KMS-11 (cell line): Measurements from ENCODE around the gene ABHD8.

ENCODE experiments used
- H2AFZ ChIP-seq: fragments of 200-600 bp; sonication (generic); 2 replicates; pipeline ENCODE4 v1.6.1; 2016; ENCODE audit warnings: antibody characterized with exemption, mixed run types, low read depth
- H3K27ac ChIP-seq: fragments of 200-600 bp; sonication (generic); 2 replicates; pipeline ENCODE4 v1.6.1; 2016; ENCODE audit warnings: mild to moderate bottlenecking, mixed run types
- H3K27me3 ChIP-seq: fragments of 200-600 bp; sonication (generic); 2 replicates; pipeline ENCODE4 v1.6.1; 2017; ENCODE audit warnings: mild to moderate bottlenecking, low read depth, mixed run types, moderate library complexity; ENCODE audit not compliant: insufficient read depth
- H3K36me3 ChIP-seq: fragments of 200-600 bp; sonication (generic); 2 replicates; pipeline ENCODE4 v1.6.1; 2017; ENCODE audit warnings: mild to moderate bottlenecking, mixed run types; ENCODE audit not compliant: insufficient read depth
- H3K4me1 ChIP-seq: fragments of 200-600 bp; sonication (generic); 2 replicates; pipeline ENCODE4 v1.6.1; 2016; ENCODE audit warnings: mild to moderate bottlenecking, low read depth, mixed run types; ENCODE audit not compliant: poor library complexity, severe bottlenecking
- H3K4me2 ChIP-seq: fragments of 200-600 bp; sonication (generic); 2 replicates; pipeline ENCODE4 v1.7.0; 2016; ENCODE audit warnings: mild to moderate bottlenecking, mixed run types
- H3K4me3 ChIP-seq: fragments of 200-600 bp; sonication (generic); IDR thresholded peaks from 2 replicates; pipeline ENCODE4 v1.6.1; 2017; ENCODE audit warnings: low read depth, low read length, mixed read lengths; ENCODE audit not compliant: insufficient read depth
- H3K79me2 ChIP-seq: fragments of 200-600 bp; sonication (generic); 2 replicates; pipeline ENCODE4 v1.6.1; 2016; ENCODE audit warnings: low read depth, mixed run types; ENCODE audit not compliant: insufficient read depth
- H3K9ac ChIP-seq: fragments of 200-600 bp; sonication (generic); 2 replicates; pipeline ENCODE4 v1.6.1; 2016; ENCODE audit warnings: mild to moderate bottlenecking, mixed run types
- H4K20me1 ChIP-seq: fragments of 200-600 bp; sonication (generic); 2 replicates; pipeline ENCODE4 v1.6.1; 2016; ENCODE audit warnings: mild to moderate bottlenecking, mixed run types; ENCODE audit not compliant: insufficient read depth
- CTCF ChIP-seq: fragments of 200-600 bp; sonication (generic); conservative IDR thresholded peaks from 2 replicates; pipeline ENCODE4 v1.6.1; 2017; ENCODE audit warnings: low read depth, mild to moderate bottlenecking, antibody characterized with exemption, low read length, moderate library complexity, mixed read lengths

ABHD8 gene

DNA sequence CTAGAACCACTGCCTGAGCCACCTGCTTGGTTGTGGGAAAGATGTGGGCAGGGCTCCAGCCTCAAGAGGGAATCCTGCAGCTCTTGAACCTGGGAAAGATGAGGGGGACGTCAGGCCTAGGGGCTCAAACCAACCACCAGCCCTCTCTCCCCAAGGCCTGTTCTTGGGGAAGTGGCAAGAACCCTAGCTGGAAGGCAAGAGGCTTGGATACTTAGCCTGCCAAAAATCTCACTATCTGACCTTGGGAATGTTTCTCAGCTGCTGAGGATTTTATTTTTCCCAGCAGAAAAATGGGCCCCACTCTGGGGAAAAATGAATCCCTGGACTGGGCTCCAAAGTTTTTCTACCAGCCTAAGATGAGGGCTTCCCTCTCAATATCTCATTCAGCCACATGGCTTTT lies 43.3 kb downstream of the ABHD8 start:
- Histone ChIP-seq H3K27ac (no peak overlapping the region), H3K36me3 (no peaks in the 10 kb centered on the region), H3K79me2 (no peaks in the 10 kb centered on the region), H3K4me3 (no peak overlapping the region), H2AFZ (no peak overlapping the region), H3K9ac (no peak overlapping the region), H3K27me3 (no peaks in the 10 kb centered on the region; the same call in 1 of the 2 replicates), H3K4me2 (no peak overlapping the region), H3K4me1 (no peaks in the 10 kb centered on the region), H4K20me1 (no peaks in the 10 kb centered on the region)
- no peak for TF ChIP-seq CTCF

GRCh38 chr19:17259118-17259780 lies 44.0 kb downstream of the ABHD8 start:
- no peaks in the 10 kb centered on the region; the same call in 1 of the 2 replicates for H3K27me3 ChIP-seq
- H3K9ac ChIP-seq, result no peak overlapping the region
- no peak overlapping the region for H3K4me3 ChIP-seq
- H3K36me3 ChIP-seq, result no peaks in the 10 kb centered on the region
- no peak overlapping the region for H3K27ac ChIP-seq
- no peaks in the 10 kb centered on the region for H3K79me2 ChIP-seq
- no peak overlapping the region for H2AFZ ChIP-seq
- no peak for TF ChIP-seq CTCF
- no peaks in the 10 kb centered on the region for H4K20me1 ChIP-seq
- no peak overlapping the region for H3K4me2 ChIP-seq
- H3K4me1 ChIP-seq, result no peaks in the 10 kb centered on the region

DNA sequence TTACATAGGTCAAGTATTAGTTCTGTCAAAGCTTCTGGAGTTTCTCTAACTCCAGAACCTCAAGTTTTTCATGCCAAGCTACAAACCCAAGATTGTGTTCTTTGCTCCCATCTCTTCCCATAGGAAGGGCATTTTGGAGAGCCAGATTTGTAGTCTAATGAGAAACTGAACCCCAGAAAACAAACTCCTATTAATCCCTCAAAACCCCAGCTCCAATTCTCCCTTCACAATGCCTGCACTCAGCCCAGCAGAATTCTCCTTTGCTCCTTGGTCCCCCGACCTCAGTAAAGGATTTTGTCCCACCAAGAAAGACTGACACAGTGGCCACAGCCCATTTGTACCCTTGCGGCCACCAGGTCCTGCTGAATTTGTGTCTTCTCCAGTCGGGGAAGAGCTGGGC lies 47.1 kb downstream of the ABHD8 start:
- no peak overlapping the region for H3K27ac ChIP-seq
- no peak overlapping the region for H3K9ac ChIP-seq
- no peaks in the 10 kb centered on the region for H3K79me2 ChIP-seq
- no peaks in the 10 kb centered on the region for H3K4me1 ChIP-seq
- H2AFZ ChIP-seq, result no peak overlapping the region
- no peak for TF ChIP-seq CTCF
- H3K27me3 ChIP-seq, result no peaks in the 10 kb centered on the region; the same call in 1 of the 2 replicates
- H3K4me3 ChIP-seq, result no peak overlapping the region
- no peaks in the 10 kb centered on the region for H3K36me3 ChIP-seq
- no peaks in the 10 kb centered on the region for H4K20me1 ChIP-seq
- H3K4me2 ChIP-seq, result no peak overlapping the region

DNA sequence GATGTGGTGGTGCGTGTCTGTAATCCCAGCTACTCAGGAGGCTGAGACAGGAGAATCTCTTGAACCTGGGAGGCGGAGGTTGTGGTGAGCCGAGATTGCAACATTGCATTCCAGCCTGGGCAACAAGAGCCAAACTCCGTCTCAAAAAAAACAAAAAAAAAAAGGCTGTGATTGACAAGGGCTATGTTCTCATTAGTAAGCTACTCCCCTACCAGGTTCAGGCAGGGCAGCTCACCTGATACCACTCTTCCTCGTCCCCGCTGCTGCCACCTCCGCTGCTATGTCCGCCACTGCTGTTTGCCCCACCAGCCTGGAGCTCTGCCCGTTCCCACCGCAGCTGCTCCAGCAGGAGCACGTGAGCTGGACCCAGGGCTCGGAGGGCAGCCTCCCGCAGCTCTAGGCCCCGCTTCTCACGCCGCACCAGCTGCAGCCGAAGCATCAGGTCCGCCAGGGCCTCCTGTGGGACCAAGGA lies 48.0 kb downstream of the ABHD8 start:
- Histone ChIP-seq H3K9ac (no peak overlapping the region), H3K4me1 (no peaks in the 10 kb centered on the region), H3K27me3 (no peaks in the 10 kb centered on the region; the same call in 1 of the 2 replicates), H2AFZ (no peak overlapping the region), H3K79me2 (no peaks in the 10 kb centered on the region), H3K4me2 (no peak overlapping the region), H3K36me3 (no peaks in the 10 kb centered on the region), H4K20me1 (no peaks in the 10 kb centered on the region), H3K4me3 (no peak overlapping the region), H3K27ac (no peak overlapping the region)
- TF ChIP-seq CTCF, result no peak
